GM12864 (cell line): Measurements from ENCODE around the gene SPEN.

ENCODE experiments used
- DNase-seq: peaks from one replicate; pipeline ENCODE4 v3.0.0-alpha.2; 2011; ENCODE audit warnings: low read depth
- H3K4me3 ChIP-seq: 2 replicates; pipeline ENCODE4 v1.5.1; 2011; ENCODE audit warnings: mild to moderate bottlenecking, low read depth, low read length, control low read depth
- TF ChIP-seq, protein P1 (sequence below): IDR thresholded peaks from 2 replicates; pipeline ENCODE4 v1.5.1; 2011; ENCODE audit warnings: low read depth, mild to moderate bottlenecking, moderate library complexity, low read length, control low read depth, inconsistent platforms; ENCODE audit errors: missing control alignments

The SPEN gene

DNA sequence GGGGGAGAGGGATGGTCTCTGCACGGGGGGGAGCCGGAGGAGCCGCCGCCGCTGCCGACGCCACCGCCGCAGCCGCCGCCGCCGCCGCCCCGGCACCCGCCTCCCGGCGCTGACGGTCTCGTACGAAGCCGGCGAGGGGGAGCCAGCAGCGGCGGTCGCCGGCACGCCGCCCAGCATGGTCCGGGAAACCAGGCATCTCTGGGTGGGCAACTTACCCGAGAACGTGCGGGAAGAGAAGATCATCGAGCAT lies 311 bp downstream of the SPEN start:
- TF ChIP-seq, protein P1, sequence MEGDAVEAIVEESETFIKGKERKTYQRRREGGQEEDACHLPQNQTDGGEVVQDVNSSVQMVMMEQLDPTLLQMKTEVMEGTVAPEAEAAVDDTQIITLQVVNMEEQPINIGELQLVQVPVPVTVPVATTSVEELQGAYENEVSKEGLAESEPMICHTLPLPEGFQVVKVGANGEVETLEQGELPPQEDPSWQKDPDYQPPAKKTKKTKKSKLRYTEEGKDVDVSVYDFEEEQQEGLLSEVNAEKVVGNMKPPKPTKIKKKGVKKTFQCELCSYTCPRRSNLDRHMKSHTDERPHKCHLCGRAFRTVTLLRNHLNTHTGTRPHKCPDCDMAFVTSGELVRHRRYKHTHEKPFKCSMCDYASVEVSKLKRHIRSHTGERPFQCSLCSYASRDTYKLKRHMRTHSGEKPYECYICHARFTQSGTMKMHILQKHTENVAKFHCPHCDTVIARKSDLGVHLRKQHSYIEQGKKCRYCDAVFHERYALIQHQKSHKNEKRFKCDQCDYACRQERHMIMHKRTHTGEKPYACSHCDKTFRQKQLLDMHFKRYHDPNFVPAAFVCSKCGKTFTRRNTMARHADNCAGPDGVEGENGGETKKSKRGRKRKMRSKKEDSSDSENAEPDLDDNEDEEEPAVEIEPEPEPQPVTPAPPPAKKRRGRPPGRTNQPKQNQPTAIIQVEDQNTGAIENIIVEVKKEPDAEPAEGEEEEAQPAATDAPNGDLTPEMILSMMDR: no peak
- peak overlapping the region; percentile 88 for H3K4me3 ChIP-seq
- DNase-seq: no peak

DNA sequence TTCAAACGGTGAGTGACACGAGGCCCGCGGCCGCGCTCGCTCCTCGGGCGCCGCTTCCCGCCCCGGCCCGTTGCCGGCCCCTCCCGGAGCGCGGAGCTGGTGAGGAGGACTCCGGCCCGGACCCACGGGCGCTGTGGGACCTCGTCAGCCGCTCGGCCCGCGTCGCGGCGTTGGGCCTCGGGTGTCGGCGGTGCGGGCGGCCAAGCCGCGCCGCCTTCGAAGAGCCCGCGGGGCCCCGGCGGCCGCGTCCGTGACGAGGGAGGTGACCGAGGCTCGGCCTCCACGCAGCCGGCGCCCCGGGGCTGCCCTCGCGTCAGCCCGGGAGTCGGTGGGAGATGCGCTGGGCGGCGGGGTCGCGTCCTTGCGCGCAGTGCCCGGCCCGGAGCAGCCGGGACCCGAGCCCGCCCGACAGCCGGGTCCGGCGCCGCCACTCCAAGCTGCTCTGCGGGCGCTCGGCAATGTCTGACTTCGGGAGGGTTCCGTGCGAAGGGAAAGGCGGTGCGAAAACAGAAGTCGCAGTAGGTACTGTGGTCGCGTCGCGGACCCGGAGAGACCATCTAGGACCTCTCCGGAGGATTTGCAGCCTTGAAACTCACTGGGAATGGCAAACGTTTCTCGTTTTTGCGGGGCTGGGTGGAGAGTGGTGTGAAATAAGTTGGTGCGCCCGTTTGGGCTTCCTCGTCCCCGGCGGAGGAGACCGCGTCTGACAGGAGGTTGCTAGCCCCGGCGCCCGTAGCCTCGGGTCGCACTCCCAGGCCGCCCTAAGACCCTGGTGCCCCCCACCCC lies 829 bp downstream of the SPEN start:
- peak overlapping the region; percentile 88 for H3K4me3 ChIP-seq
- no peak for DNase-seq
- TF ChIP-seq, protein P1: no peak

DNA sequence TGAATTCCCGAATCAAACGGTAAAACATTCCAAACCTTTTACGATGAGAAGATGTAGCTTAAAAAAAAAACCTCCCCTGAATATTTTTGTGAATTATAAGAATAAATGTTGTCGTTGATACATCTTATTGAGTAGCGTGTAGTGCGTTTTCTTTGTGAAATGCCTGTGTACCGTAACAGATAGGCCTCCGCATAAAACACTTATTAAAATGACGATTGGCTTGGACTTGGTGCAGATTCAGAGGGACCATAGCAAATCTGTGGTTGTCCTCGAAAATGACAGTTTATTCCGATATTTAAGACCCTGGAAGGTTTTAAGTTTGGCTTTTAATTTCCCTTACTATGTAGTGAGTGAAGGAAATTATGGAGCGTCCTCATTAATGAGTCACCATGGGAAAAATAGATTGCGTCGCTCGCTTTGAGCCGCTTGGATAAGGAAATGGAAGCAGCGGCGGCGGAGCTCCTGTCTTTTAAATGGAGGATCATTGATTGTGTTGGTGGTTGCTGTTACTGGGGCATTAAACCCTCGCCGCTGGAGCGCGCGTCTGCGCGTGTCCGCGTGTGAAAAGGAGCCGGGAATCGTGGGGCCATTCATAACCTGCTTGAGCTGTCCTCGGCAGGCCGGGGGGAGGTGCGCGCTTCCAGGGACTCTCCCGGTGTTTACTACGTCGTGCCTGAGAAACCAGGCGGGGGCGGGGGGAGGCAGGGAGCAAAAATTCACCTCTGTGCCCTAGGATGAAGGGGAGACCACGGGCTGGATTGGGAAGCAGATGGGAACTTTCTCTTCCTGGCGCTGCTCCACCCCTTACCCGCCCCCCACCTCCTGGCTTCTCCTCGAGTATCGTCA lies 1.6 kb downstream of the SPEN start:
- H3K4me3 ChIP-seq: peak overlapping the region; percentile 88
- TF ChIP-seq, protein P1: no peak
- DNase-seq: no peak

DNA sequence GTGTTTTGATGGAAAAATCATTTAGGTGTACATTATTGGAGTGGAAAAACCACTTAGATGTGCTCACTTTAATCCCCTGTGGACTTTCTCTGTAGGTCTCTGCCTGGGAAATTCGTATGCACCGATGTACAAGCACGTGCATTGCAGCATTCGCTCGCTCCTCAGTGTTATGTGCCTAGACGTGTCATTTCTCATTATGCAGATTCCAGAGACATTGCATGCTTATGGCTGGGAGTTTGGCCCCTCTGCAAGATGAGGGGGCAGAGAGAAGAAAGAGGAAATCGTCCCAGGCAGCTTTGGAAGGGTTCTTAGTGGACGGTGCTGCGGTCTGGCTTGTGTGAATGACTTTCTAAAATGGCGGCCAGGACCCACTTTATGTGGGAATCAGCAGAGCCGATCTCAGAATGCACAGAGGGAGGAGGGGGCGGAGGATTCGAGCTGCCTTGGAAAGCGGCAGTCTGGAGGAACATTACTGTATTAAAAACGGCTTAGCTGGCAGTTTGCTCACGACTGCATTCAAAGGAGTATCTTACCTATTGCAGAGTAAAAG lies 2.3 kb downstream of the SPEN start:
- peak overlapping the region; percentile 88 for H3K4me3 ChIP-seq
- no peak for DNase-seq
- TF ChIP-seq, protein P1: no peak

DNA sequence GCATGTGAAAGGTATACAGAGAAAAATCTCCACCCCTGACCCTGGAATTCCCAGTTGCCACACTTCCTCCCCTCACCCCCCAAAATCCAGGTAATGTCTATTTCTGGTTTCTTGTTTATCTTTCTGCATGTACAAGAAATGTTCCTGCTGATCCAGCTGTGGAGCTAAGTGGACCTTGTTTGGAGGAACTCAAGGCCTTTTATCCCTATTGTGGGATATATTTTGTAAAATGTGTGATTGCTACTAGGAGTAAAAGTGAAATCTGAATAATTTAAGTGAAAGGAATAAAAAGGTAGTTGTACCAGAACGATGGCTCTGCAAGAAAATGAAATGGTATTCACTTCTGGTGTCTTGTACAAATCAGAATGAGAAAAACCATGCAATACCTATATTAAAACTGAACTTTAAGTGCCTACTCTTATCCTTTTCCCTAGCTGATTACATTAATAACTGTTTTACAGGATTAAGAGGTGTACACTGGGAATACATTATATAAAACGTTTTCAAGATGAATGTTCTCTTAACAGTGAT lies 3.0 kb downstream of the SPEN start:
- no peak for DNase-seq
- TF ChIP-seq, protein P1: no peak
- H3K4me3 ChIP-seq: peak overlapping the region; percentile 88

DNA sequence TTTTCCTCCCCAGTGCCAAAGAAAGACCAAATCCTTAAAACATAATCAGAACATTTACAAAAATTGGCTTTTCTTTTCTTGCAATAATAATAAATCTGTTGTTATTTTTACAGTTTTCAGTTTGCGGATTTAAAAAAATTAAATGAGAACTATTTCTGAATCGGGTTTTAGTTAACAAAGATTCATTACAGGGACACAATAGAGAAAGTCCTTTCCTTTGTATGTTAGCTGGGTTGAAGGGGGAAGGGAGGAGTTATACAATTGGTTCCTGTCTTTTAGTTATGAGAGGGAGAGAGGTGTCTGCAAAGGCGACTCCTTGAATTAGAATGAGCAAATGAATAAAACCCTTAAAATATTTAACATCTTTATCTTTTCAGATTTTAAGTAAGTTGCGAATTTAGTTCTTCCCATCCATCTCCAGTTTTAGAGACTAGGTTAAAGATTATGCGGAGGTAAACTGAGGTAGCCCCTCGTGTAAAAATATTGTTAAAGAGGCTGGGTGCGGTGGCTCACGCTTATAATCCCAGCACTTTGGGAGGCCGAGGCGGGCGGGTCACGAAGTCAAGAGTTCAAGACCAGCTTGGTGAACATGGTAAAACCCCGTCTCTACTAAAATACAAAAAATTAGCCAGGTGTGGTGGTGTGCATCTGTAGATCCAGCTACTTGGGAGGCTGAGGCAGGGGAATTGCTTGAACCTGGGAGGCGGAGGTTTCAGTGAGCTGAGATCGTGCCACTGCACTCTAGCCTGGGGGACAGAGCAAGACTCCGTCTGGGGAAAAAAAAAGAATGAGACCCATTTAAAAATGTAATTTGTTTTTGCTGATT lies 3.9 kb downstream of the SPEN start:
- H3K4me3 ChIP-seq: peak overlapping the region; percentile 33
- DNase-seq: no peak
- TF ChIP-seq, protein P1: no peak
